HG03460 (cell line): ENCODE measurements around the gene TMEM184A.

Source experiments
- ATAC-seq: cut with Tn5 transposase; IDR thresholded peaks from one replicate; pipeline ENCODE4 v1.9.1; 2021; ENCODE audit not compliant: unreplicated experiment

TMEM184A gene

GRCh38 chr7:1555813-1556543 lies at the start of gene TMEM184A:
Gene TMEM184A (minus strand): TSS chr7:1556205. CDS start chr7:1555484, 721 bp downstream.
- no peak for ATAC-seq

- no peak for ATAC-seq
Measured at GRCh38 chr7:1604383-1604782, 48.4 kb upstream of the TMEM184A start.

GRCh38 chr7:1603346-1604225 lies 47.6 kb upstream of the TMEM184A start:
- no peak for ATAC-seq

- no peak for ATAC-seq
Measured at GRCh38 chr7:1602386-1602785, 46.4 kb upstream of the TMEM184A start.

GRCh38 chr7:1601956-1602355 lies 46.0 kb upstream of the TMEM184A start:
- no peak for ATAC-seq

- no peak for ATAC-seq
Measured at GRCh38 chr7:1599640-1600395, 43.8 kb upstream of the TMEM184A start.

GRCh38 chr7:1598961-1599639 lies 43.1 kb upstream of the TMEM184A start:
- no peak for ATAC-seq

GRCh38 chr7:1598286-1598685 lies 42.3 kb upstream of the TMEM184A start:
- no peak for ATAC-seq

- ATAC-seq, result no peak
Measured at GRCh38 chr7:1597791-1598190, 41.8 kb upstream of the TMEM184A start.

GRCh38 chr7:1597066-1597760 lies 41.2 kb upstream of the TMEM184A start:
- ATAC-seq, result no peak

- ATAC-seq, result no peak
Measured at GRCh38 chr7:1596181-1597043, 40.4 kb upstream of the TMEM184A start.

GRCh38 chr7:1595636-1596035 lies 39.6 kb upstream of the TMEM184A start:
- no peak for ATAC-seq

GRCh38 chr7:1595027-1595426 lies 39.0 kb upstream of the TMEM184A start:
- ATAC-seq, result no peak

- no peak for ATAC-seq
Measured at GRCh38 chr7:1593904-1594421, 38.0 kb upstream of the TMEM184A start.

- ATAC-seq, result no peak
Measured at GRCh38 chr7:1593091-1593866, 37.3 kb upstream of the TMEM184A start.

- no peak for ATAC-seq
Measured at GRCh38 chr7:1592299-1592871, 36.4 kb upstream of the TMEM184A start.

GRCh38 chr7:1591876-1592275 lies 35.9 kb upstream of the TMEM184A start:
- ATAC-seq, result no peak

GRCh38 chr7:1591396-1591795 lies 35.4 kb upstream of the TMEM184A start:
- ATAC-seq, result no peak
